HEK293 (cell line): ENCODE results near the gene MYH14.

ENCODE experiments used
- CTCF ChIA-PET: fragments of 350-600 bp; formaldehyde crosslinking; extraction: SDS; loops from one replicate; lab custom pipeline; 2021; ENCODE audit warnings: antibody characterized with exemption; lab: Yijun Ruan, JAX
- POLR2A ChIA-PET: fragments of 300-600 bp; formaldehyde crosslinking; extraction: SDS; loops from one replicate; lab custom pipeline; 2020; ENCODE audit warnings: antibody characterized with exemption, inconsistent platforms; lab: Yijun Ruan, JAX
- H3K27ac ChIP-seq: fragments of 200-500 bp; sonication (Bioruptor generic); 2 replicates; pipeline ENCODE4 v1.5.1; 2014; ENCODE audit warnings: low read depth, low read length, control low read depth, inconsistent platforms; ENCODE audit errors: extremely low read depth
- H3K36me3 ChIP-seq, 2 experiments: fragments of 200-500 bp in 1 of 2; sonication (Bioruptor generic) in 1 of 2; 1 replicate in 1 of 2; 2 replicates in 1 of 2; pipeline ENCODE4 v1.5.1; 2014 to 2017; ENCODE audit warnings: inconsistent platforms in 2 of 2, low read length in 2 of 2; ENCODE audit not compliant: control insufficient read depth in 2 of 2, insufficient read depth in 1 of 2
- H3K4me1 ChIP-seq: fragments of 200-500 bp; sonication (Bioruptor generic); 2 replicates; pipeline ENCODE4 v1.5.1; 2014; ENCODE audit warnings: mild to moderate bottlenecking, low read length, inconsistent platforms; ENCODE audit not compliant: control insufficient read depth, insufficient read depth
- H3K4me3 ChIP-seq: 2 replicates; pipeline ENCODE4 v1.5.1; 2011; ENCODE audit warnings: low read depth, mild to moderate bottlenecking, control low read depth, low read length, moderate library complexity
- H3K9me3 ChIP-seq: fragments of 200-500 bp; sonication (Bioruptor generic); 2 replicates; pipeline ENCODE4 v1.5.1; 2014; ENCODE audit warnings: low read depth, low read length, inconsistent platforms; ENCODE audit not compliant: control insufficient read depth, insufficient read depth
- BCL11B ChIP-seq: fragments of 450-650 bp; formaldehyde crosslinking; IDR thresholded peaks from 2 replicates; pipeline ENCODE4 v1.5.1; 2016; ENCODE audit warnings: low read depth, missing biosample characterization, missing genetic modification characterization
- HOXC10 ChIP-seq: sonication (generic); formaldehyde crosslinking; IDR thresholded peaks from 2 replicates; pipeline ENCODE4 v1.8.1; 2023; ENCODE audit warnings: mild to moderate bottlenecking, missing genetic modification reagents
- KLF17 ChIP-seq: fragments of 450-650 bp; formaldehyde crosslinking; IDR thresholded peaks from 2 replicates; pipeline ENCODE4 v1.5.1; 2016; ENCODE audit warnings: missing biosample characterization, missing genetic modification characterization
- MZF1 ChIP-seq: fragments of 450-650 bp; formaldehyde crosslinking; IDR thresholded peaks from 2 replicates; pipeline ENCODE4 v1.5.1; 2017; ENCODE audit warnings: missing biosample characterization, missing genetic modification characterization, borderline replicate concordance
- PRDM2 ChIP-seq: fragments of 450-650 bp; formaldehyde crosslinking; IDR thresholded peaks from 2 replicates; pipeline ENCODE4 v1.5.1; 2016; ENCODE audit warnings: missing biosample characterization, missing genetic modification characterization, borderline replicate concordance
- TRIM28 ChIP-seq: IDR thresholded peaks from 2 replicates; pipeline ENCODE4 v1.6.1; 2011; ENCODE audit warnings: low read length, control low read depth, borderline replicate concordance
- ZBTB21 ChIP-seq: fragments of 450-650 bp; formaldehyde crosslinking; IDR thresholded peaks from 2 replicates; pipeline ENCODE4 v1.5.1; 2017; ENCODE audit warnings: missing biosample characterization, missing genetic modification characterization
- ZNF157 ChIP-seq: fragments of 450-650 bp; formaldehyde crosslinking; IDR thresholded peaks from 2 replicates; pipeline ENCODE4 v1.5.1; 2016; ENCODE audit warnings: missing biosample characterization, missing genetic modification characterization
- ZNF292 ChIP-seq: fragments of 450-650 bp; formaldehyde crosslinking; IDR thresholded peaks from 2 replicates; pipeline ENCODE4 v1.5.1; 2016; ENCODE audit warnings: low read depth, missing biosample characterization, missing genetic modification characterization, borderline replicate concordance
- ZNF501 ChIP-seq: fragments of 450-650 bp; formaldehyde crosslinking; IDR thresholded peaks from 2 replicates; pipeline ENCODE4 v1.5.1; 2016; ENCODE audit warnings: missing biosample characterization, missing genetic modification characterization
- ZNF510 ChIP-seq: fragments of 450-650 bp; formaldehyde crosslinking; IDR thresholded peaks from 2 replicates; pipeline ENCODE4 v1.5.1; 2018; ENCODE audit warnings: mild to moderate bottlenecking, missing genetic modification characterization, missing biosample characterization; ENCODE audit not compliant: insufficient replicate concordance
- ZNF558 ChIP-seq: fragments of 450-650 bp; formaldehyde crosslinking; IDR thresholded peaks from 2 replicates; pipeline ENCODE4 v1.5.1; 2016; ENCODE audit warnings: missing biosample characterization, missing genetic modification characterization
- ZNF571 ChIP-seq: fragments of 450-650 bp; formaldehyde crosslinking; IDR thresholded peaks from 2 replicates; pipeline ENCODE4 v1.5.0; 2017; ENCODE audit warnings: missing biosample characterization, missing genetic modification characterization
- ZNF621 ChIP-seq: fragments of 450-650 bp; formaldehyde crosslinking; IDR thresholded peaks from 2 replicates; pipeline ENCODE4 v1.5.1; 2017; ENCODE audit warnings: missing biosample characterization, missing genetic modification characterization
- ZNF677 ChIP-seq: fragments of 450-650 bp; IDR thresholded peaks from 2 replicates; pipeline ENCODE4 v1.5.0; 2018; ENCODE audit warnings: missing biosample characterization, mild to moderate bottlenecking, missing genetic modification characterization, moderate library complexity
- ZNF747 ChIP-seq: fragments of 450-650 bp; formaldehyde crosslinking; IDR thresholded peaks from 2 replicates; pipeline ENCODE4 v1.5.1; 2016; ENCODE audit warnings: missing biosample characterization, missing genetic modification characterization
- ZSCAN16 ChIP-seq: fragments of 450-650 bp; formaldehyde crosslinking; IDR thresholded peaks from 2 replicates; pipeline ENCODE4 v1.5.1; 2016; ENCODE audit warnings: missing biosample characterization, missing genetic modification characterization
- TF ChIP-seq, protein P1 (sequence below): fragments of 450-650 bp; formaldehyde crosslinking; IDR thresholded peaks from 2 replicates; pipeline ENCODE4 v1.5.1; 2016; ENCODE audit warnings: missing biosample characterization, missing genetic modification characterization
- TF ChIP-seq, protein P2 (sequence below): fragments of 450-650 bp; formaldehyde crosslinking; IDR thresholded peaks from 2 replicates; pipeline ENCODE4 v1.5.1; 2017; ENCODE audit warnings: missing biosample characterization, missing genetic modification characterization
- TF ChIP-seq, protein P3 (sequence below): fragments of 450-650 bp; formaldehyde crosslinking; IDR thresholded peaks from 2 replicates; pipeline ENCODE4 v1.5.1; 2016; ENCODE audit warnings: missing biosample characterization, missing genetic modification characterization, low read depth

The MYH14 gene

DNA sequence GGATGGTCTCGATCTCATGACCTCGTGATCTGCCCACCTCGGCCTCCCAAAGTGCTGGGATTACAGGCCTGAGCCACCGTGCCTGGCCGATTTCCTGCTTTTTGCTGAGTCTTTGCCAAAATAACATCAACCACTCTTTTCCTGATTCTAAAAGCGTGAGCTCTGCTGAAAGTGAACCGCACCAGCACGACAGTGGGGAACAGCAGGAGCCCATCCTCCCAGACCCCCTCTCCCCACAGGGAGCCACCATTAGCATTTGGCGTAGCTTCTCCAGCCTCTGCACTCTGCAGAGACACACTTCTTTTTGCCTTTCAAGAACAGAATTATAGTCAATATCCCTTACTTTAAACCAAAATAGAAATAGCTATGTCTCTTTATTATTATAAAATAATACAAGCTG, 41.3 kb downstream of the MYH14 start (continued):
- TF ChIP-seq, protein P1, sequence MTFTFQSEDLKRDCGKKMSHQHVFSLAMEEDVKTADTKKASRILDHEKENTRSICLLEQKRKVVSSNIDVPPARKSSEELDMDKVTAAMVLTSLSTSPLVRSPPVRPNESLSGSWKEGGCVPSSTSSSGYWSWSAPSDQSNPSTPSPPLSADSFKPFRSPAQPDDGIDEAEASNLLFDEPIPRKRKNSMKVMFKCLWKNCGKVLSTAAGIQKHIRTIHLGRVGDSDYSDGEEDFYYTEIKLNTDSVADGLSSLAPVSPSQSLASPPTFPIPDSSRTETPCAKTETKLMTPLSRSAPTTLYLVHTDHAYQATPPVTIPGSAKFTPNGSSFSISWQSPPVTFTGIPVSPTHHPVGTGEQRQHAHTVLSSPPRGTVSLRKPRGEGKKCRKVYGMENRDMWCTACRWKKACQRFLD (tag by site-specific recombination) = no peak
- TF ChIP-seq ZNF571 (tag by site-specific recombination) = no peak
- TF ChIP-seq, protein P2, sequence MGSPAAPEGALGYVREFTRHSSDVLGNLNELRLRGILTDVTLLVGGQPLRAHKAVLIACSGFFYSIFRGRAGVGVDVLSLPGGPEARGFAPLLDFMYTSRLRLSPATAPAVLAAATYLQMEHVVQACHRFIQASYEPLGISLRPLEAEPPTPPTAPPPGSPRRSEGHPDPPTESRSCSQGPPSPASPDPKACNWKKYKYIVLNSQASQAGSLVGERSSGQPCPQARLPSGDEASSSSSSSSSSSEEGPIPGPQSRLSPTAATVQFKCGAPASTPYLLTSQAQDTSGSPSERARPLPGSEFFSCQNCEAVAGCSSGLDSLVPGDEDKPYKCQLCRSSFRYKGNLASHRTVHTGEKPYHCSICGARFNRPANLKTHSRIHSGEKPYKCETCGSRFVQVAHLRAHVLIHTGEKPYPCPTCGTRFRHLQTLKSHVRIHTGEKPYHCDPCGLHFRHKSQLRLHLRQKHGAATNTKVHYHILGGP (tag by site-specific recombination) = no peak

DNA sequence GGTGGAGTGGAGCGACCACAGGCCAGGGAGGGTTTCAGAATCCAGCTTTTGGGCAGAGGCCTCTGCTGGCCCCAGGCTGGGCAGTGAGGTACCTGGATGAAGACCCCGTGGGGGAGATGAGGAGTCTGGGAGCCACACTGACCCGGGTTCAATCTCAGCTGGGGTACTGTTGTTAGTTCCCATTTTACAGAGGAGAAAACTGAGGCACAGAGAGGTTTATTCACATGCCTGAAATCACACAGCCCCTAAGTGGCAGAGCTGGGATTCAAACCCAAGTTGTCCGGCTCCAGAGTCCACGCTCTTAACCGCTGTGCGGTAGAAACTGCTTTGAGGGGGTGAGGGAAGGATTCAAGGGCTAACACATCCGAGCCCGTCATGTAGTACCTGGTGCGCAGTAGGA, 45.0 kb downstream of the MYH14 start:
- no peaks in the 10 kb centered on the region for H3K9me3 ChIP-seq
- ChIA-PET CTCF (interaction anchor here (0.5 to 2.1 kb wide), 4 partner anchors 10 to 101 kb away, joined by 3 to 8 read pairs (median 4); no protein-coding TSS in a partner anchor), POLR2A (no interaction called here)
- H3K4me1 ChIP-seq = no peaks in the 10 kb centered on the region
- H3K36me3 ChIP-seq = peaks cover 0 to 7% of the 10 kb centered on the region in 2 experiments; a peak in 1 of 3 replicates
- H3K27ac ChIP-seq = no peak overlapping the region
- H3K4me3 ChIP-seq = no peak overlapping the region
- no peak for TF ChIP-seq KLF17 (tag by site-specific recombination)
- no peak for TF ChIP-seq ZNF510
- no peak for TF ChIP-seq ZSCAN16 (tag by site-specific recombination)
- TF ChIP-seq ZBTB21 (tag by site-specific recombination) = no peak
- no peak for TF ChIP-seq BCL11B (tag by site-specific recombination)
- no peak for TF ChIP-seq ZNF292 (tag by site-specific recombination)
- TF ChIP-seq MZF1 (tag by site-specific recombination) = no peak
- no peak for TF ChIP-seq ZNF558 (tag by site-specific recombination)
- TF ChIP-seq, protein P3, sequence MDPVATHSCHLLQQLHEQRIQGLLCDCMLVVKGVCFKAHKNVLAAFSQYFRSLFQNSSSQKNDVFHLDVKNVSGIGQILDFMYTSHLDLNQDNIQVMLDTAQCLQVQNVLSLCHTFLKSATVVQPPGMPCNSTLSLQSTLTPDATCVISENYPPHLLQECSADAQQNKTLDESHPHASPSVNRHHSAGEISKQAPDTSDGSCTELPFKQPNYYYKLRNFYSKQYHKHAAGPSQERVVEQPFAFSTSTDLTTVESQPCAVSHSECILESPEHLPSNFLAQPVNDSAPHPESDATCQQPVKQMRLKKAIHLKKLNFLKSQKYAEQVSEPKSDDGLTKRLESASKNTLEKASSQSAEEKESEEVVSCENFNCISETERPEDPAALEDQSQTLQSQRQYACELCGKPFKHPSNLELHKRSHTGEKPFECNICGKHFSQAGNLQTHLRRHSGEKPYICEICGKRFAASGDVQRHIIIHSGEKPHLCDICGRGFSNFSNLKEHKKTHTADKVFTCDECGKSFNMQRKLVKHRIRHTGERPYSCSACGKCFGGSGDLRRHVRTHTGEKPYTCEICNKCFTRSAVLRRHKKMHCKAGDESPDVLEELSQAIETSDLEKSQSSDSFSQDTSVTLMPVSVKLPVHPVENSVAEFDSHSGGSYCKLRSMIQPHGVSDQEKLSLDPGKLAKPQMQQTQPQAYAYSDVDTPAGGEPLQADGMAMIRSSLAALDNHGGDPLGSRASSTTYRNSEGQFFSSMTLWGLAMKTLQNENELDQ (tag by site-specific recombination) = no peak
- TF ChIP-seq, protein P1 (tag by site-specific recombination) = no peak
- no peak for TF ChIP-seq ZNF747
- TF ChIP-seq ZNF157 (tag by site-specific recombination) = no peak
- TF ChIP-seq ZNF621 (tag by site-specific recombination) = no peak
- TF ChIP-seq TRIM28 = no peak
- TF ChIP-seq ZNF677 (tag by site-specific recombination) = no peak
- TF ChIP-seq PRDM2 (tag by site-specific recombination) = no peak
- TF ChIP-seq ZNF501 (tag by site-specific recombination) = no peak
- no peak for TF ChIP-seq HOXC10
